HG02798 (cell line): ENCODE data around the gene GABBR2.

ENCODE experiments used
- ATAC-seq: cut with Tn5 transposase; IDR thresholded peaks from one replicate; pipeline ENCODE4 v1.9.1; 2021; ENCODE audit warnings: mild to moderate bottlenecking; ENCODE audit not compliant: unreplicated experiment, poor library complexity

GABBR2 gene

GRCh38 chr9:98575379-98576346 lies 133.1 kb downstream of the GABBR2 start:
- peak; percentile 83 for ATAC-seq

DNA sequence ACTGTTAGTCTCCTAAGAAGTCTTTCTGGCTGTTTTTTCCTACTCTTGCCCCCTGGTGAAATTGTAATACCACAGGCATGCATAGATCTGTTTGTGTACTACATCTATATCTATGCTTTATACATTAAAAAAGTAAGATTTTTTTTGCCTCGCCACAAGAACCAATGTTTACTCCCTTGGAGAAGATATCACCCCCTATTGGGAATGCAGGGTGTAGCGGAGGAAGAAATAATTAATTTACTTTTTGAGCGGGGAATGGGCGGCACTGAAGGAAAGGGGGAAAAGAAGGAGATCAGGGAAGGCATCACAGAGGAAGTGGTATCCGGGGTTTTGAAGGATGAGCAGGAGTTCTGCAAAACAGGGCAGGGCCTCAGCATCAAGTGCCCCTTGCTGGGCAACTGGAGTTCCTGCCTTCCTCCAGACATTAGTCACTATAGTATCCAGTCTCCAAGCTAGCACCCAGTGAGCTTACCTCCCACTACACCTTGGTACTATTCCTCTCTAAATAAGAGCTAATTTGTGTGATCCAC lies 134.9 kb downstream of the GABBR2 start:
- ATAC-seq = no peak

GRCh38 chr9:98572796-98573195 lies 135.9 kb downstream of the GABBR2 start:
- no peak for ATAC-seq

DNA sequence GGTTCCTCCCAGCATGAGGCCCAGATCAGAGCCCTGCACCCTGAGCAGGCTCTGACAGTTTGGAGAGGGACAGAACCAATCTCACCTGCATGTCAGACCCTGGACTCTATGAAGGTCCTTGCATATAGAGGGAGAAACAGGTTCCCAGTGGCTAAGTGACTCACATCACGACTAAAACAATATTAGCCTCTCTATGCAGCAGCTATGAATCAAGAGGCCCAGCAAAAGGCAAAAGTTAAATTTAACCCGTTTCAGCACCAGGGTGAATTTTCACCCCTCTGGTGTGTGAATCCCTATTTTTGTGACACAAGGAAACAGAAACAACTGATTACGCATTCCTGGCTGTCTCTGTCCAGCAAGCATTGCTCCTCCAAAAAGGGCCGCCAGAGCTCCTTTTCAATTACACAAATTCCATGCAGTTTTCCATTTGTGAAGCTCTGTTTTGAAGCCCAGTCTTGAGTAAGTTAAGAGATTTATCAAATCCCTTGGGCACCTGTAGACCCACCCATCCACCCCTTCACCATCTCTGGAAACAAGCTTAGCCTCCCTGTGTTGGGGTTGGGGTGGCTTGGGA lies 136.6 kb downstream of the GABBR2 start:
- no peak for ATAC-seq

DNA sequence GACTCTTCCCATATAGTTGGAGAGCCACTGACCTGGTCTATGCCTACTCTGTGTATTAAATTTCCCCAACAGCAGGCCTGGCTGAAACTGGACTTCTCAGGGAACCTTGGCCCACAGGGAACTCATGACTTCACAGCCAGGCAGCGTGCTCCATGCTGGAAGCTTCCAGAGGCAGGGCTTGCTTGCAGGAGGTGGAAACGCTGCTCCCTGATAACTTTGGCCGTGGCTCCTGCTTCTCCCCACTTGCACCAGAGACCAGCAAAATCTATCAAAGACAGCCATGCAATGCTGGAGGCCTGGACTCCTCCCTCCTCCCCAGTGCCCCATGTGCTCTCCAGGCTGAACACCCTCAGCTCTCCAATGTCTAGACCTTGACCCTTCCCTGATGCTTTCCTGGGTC lies 137.1 kb downstream of the GABBR2 start:
- no peak for ATAC-seq

DNA sequence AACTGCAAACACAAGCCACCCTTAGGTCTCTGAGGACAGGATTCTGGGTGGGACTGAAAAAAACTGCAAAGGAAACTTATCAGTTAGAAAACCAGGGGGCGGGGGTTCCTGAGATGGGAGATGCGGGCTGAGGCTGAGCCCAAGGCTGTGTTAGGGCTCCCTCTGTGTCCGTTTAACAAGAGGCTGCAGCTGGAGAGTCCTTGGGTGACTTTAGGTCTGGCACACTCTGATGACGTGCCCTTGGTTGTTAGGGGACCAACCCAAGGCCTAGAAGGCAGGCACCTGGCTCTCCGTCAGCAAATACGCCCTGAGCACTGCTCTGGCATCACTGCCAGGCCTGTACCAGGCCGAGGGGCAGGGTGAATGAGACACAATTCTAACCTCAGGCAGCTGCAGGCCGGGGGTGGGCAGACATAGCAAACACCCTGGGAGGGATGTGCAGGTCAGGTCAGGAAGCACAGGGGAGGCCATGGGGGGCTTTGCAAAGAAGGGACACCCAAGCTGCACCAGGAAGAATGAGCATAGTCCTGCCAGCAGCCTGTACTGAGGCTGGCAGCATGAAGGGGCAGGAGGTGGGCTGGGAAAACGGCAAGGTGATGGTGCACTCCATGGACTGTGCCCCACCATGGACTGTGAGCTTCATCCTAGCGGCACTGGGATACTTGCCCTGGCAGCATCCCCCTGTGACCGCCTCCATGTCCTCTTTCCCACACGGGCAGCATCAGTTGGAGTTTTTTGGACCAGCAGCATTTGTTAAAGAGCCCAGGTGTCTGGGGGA lies 137.9 kb downstream of the GABBR2 start:
- no peak for ATAC-seq

DNA sequence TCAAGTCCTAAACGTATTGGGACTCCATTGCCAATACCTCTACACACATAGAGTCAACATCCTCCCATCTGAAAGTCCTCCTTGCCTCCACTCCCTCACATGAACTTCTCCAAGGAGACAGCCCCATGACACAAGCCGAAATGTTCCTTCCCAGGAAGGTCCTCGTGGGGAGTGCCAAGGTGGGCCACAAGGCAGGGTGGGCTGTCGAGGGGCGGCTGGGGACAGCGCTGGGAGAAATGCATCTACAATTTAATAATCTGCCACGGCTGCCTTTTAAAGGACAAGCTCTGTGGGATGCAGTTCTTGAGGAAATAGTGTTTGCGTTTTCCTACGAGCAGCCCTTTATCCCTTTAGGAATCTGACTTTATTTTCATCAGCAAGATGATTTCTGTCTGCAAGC lies 138.7 kb downstream of the GABBR2 start:
- no peak for ATAC-seq

- no peak for ATAC-seq
Measured at GRCh38 chr9:98569491-98569890, 139.2 kb downstream of the GABBR2 start.

DNA sequence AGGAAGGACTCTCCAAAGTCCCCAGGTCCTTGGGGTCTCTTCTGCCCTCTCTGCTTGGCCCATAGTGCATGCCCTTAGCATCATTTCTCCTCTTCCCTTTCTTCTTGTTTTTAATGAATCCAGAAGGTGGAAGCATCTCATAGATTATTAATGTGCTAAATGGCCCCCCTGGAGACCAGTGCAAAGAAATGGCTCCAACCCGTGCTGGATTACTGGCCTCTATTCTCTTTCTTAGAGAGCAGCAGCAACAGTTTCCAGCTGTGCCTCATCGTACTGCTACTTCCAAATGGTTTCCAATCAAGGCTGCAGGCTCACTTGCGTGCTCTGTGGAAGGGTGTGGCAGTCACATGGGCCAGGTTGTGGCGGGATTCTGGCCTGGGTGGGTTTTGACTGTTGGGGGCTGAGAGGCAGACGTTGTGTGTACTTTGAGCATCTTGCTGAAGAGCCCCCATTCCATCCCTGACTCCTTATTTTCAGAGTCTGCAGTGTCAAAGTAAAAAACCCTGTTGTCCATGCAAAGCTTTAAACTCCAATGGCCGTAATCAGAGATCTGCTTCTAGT lies 139.7 kb downstream of the GABBR2 start:
- no peak for ATAC-seq

DNA sequence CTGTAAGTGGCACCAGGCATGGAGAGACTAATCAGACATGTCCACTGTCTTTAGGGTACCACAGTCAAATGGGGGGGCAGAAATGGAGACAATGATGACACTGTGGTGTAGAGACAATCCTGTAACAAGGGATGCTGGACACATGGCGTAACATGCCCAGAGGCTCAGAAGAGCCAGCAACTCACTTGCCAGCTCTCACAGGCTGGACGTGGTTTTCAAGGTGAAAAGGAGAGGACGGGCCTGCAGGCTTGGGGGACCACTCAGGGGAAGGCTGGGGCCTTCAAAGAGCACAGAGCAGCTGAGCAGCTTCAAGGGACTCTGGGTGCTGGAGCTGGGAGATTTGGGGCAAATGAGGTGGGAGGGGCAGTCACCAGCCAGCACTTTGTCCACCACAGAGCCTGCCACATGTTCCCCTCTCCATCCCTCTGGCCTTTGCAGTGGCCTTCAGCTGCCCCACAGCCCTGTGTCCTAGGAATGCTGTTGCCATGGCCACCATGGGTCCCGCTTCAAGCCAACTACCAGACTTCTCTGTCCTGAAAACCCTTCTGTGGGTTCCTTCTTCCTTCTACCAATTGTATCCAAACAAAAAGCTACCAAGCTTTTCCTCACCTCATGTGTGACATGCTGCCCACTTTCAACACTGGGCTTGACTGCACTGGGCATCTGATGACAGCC lies 140.4 kb downstream of the GABBR2 start:
- no peak for ATAC-seq

GRCh38 chr9:98567540-98568233 lies 141.0 kb downstream of the GABBR2 start:
- no peak for ATAC-seq

- no peak for ATAC-seq
Measured at GRCh38 chr9:98565152-98566135, 143.3 kb downstream of the GABBR2 start.

DNA sequence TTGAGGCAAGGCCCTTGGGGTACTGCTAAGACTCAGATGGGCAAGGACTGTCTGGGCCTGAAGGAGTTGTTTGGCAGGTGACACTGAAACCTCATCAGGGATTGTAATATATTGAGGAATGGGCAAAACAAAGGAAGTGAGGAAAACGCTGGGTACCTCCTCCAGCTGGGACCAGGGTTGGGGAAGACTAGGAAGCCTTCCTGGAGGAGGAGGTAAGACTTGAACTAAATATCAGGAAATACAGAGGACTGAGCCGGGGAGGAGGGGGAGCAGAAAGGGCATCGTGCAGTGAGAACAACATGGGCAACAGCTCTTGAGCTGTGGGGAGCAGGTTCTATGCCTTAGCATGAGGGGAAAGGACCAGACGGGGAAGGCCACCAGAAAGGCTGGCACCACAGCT lies 144.0 kb downstream of the GABBR2 start:
- ATAC-seq = no peak

DNA sequence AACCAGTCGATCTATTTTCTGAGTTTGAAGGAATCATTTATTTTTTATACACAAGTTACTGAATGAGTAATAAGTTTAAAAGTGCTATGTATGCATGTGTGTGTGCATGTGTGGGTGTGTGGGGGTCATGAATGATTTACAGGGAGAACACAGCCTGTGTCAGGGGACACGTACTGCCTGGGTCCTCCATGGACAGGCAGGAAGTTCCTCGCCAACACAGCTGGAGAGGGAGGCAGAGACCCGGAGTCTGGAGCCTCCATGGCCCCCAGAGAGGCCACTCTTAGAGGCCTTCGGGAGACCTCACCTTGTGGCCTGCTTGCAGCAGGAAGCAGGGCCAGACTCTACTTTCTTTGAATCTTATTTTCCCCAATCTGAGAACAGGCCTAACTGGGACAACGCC lies 144.7 kb downstream of the GABBR2 start:
- no peak for ATAC-seq

DNA sequence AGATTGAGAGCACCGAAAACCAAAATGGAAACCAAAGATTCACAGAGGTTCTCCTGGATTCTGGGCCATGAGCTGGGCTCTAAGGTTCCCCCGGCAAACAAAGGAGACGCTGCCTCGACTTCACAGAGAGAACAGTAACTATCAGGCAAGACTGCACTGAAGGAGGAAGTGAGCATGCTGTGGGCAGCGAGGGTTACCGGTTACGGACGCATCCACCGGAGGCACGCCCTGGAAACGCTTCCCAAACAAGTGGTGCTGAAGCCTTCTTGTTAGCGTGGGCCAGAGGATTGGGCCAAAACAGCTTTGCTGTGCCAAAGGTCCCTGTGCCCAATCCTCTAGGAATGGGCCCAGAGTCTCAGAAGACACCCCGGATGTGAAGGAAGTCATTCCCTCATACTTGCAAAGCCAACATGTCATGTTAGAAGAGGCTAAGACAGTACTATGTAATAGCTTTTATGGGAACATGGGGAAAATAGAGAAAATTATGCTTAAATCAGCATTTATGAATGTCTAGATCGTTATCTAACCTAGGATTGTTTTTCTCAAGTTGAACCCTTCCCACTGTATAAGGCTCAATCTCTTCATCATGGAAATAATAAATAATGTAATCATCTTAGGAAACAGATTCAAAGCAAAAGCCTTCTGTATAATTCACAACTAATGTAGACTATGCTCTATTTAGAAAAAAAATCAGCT lies 145.4 kb downstream of the GABBR2 start:
- ATAC-seq = no peak

- no peak for ATAC-seq
Measured at GRCh38 chr9:98559561-98559960, 149.2 kb downstream of the GABBR2 start.

DNA sequence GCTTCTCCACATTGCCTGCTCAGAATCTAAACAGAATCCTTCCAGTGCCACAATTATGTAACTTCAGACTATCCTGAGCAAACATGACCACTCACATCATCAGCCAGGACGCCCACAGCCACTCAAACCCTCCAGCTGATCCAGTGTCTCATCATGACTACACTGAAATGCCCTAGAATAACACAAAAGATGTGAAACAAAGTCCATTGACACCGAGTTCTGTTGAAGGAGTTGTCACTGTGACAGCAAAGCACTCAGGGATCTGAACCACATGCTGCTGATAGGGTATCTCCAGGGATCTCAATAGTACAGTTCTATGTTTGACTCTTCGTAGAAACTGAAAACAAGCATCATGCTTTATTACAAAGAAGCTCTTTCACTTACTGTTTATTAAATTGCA lies 150.2 kb downstream of the GABBR2 start:
- no peak for ATAC-seq

DNA sequence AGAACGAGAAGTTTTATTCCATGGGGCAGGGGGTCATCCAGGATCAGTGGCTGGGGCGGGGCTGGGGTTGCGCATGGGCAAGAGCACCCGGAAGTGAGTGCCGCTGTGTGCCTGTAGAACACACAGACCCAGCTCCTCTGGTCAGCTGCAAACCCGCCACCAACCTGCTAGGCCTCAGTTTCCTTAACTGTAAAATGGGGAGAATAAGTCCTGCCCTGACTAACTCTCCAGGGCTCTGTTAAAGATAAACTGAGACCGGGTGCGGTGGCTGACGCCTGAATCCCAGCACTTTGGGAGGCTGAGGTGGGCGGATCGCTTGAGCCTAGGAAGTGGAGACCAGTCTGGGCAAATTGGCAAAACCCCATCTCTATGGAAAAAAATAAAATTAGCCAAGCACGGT lies 152.2 kb downstream of the GABBR2 start:
- ATAC-seq = no peak
